H1 (cell line): Measurements from ENCODE around the gene MANBA. TPM values are rescaled to one million over a fixed set of nuclear protein-coding genes. Genes with fewer than 3 reads are reported as not detected.

ENCODE experiments used
- CTCF ChIA-PET: fragments of 300-600 bp; sonication (Branson Sonifier 250); formaldehyde crosslinking; loops from one replicate; lab custom pipeline; 2021; ENCODE audit not compliant: partially characterized antibody; lab: Charles Lee
- POLR2A ChIA-PET: fragments of 300-600 bp; sonication (Branson Sonifier 250); formaldehyde crosslinking; loops from one replicate; lab custom pipeline; 2021; ENCODE audit warnings: inconsistent platforms; ENCODE audit not compliant: partially characterized antibody; lab: Charles Lee
- DNase-seq, 2 experiments: peaks; one replicate each; pipeline versions ENCODE4 v3.0.0 to v3.0.0-alpha.2; 2010 to 2022; ENCODE audit warnings: low spot score in 2 of 2, low read depth in 1 of 2, mixed read lengths in 1 of 2
- FAIRE-seq: peaks from 2 replicates; lab custom pipeline; 2011; peaks lifted over from hg19 to GRCh38; lab: Jason Lieb, UNC
- H2AFZ ChIP-seq: 2 replicates; pipeline ENCODE4 v1.8.1; 2012; ENCODE audit warnings: low read length, inconsistent platforms
- H2AK5ac ChIP-seq: 2 replicates; pipeline ENCODE4 v1.6.1; 2013; ENCODE audit warnings: low read depth, low read length
- H2BK120ac ChIP-seq: replicated peaks from 2 replicates; pipeline ENCODE3; 2013; ENCODE audit warnings: low read depth, low read length, inconsistent platforms
- H2BK12ac ChIP-seq: 2 replicates; pipeline ENCODE4 v1.6.1; 2013; ENCODE audit warnings: low read depth, low read length
- H2BK15ac ChIP-seq: 2 replicates; pipeline ENCODE4 v1.6.1; 2013; ENCODE audit warnings: low read length
- H2BK20ac ChIP-seq: 2 replicates; pipeline ENCODE4 v1.6.1; 2013; ENCODE audit warnings: low read length
- H2BK5ac ChIP-seq: 2 replicates; pipeline ENCODE4 v1.6.1; 2013; ENCODE audit warnings: low read depth, low read length
- H3K14ac ChIP-seq: 2 replicates; pipeline ENCODE4 v1.6.1; 2013; ENCODE audit warnings: inconsistent platforms; ENCODE audit not compliant: insufficient read length
- H3K18ac ChIP-seq: 2 replicates; pipeline ENCODE4 v1.6.1; 2013; ENCODE audit warnings: low read length; ENCODE audit errors: extremely low read depth
- H3K23ac ChIP-seq: 2 replicates; pipeline ENCODE4 v1.6.1; 2013; ENCODE audit warnings: inconsistent platforms; ENCODE audit not compliant: insufficient read length
- H3K23me2 ChIP-seq: 2 replicates; pipeline ENCODE4 v1.6.1; 2013; ENCODE audit warnings: low read depth, low read length
- H3K27ac ChIP-seq: 2 replicates; pipeline ENCODE4 v1.6.1; 2011; ENCODE audit warnings: low read depth, low read length, inconsistent platforms
- H3K27me3 ChIP-seq, 4 experiments: replicated peaks in 1 of 4; 1 replicate in 1 of 4; 2 replicates in 3 of 4; pipeline versions ENCODE4 v1.6.1 to v1.8.1; 2011 to 2013; ENCODE audit warnings: low read length in 3 of 4, mild to moderate bottlenecking in 3 of 4, inconsistent platforms in 2 of 4, mixed read lengths in 2 of 4, moderate library complexity in 1 of 4; ENCODE audit not compliant: control insufficient read depth in 3 of 4, insufficient read depth in 3 of 4; ENCODE audit errors: extremely low read depth in 1 of 4
- H3K36me3 ChIP-seq, 4 experiments: 2 replicates each; pipeline versions ENCODE4 v1.6.1 to v1.8.1; 2011 to 2013; ENCODE audit warnings: mild to moderate bottlenecking in 4 of 4, low read length in 3 of 4, moderate library complexity in 2 of 4, control low read depth in 1 of 4, inconsistent platforms in 1 of 4; ENCODE audit not compliant: insufficient read depth in 4 of 4, control insufficient read depth in 2 of 4
- H3K4ac ChIP-seq: replicated peaks from 2 replicates; pipeline ENCODE3; 2013; ENCODE audit warnings: low read length, low read depth, mixed read lengths, inconsistent platforms; ENCODE audit not compliant: insufficient read length
- H3K4me1 ChIP-seq, 4 experiments: replicated peaks in 1 of 4; 1 replicate in 1 of 4; 2 replicates in 3 of 4; pipeline versions ENCODE4 v1.6.1 to v1.8.1; 2011 to 2013; ENCODE audit warnings: low read length in 3 of 4, inconsistent platforms in 2 of 4, mixed read lengths in 1 of 4; ENCODE audit not compliant: insufficient read depth in 4 of 4, control insufficient read depth in 3 of 4
- H3K4me2 ChIP-seq, 2 experiments: 2 replicates each; pipeline versions ENCODE4 v1.6.1 to v1.8.1; 2011 to 2013; ENCODE audit warnings: low read depth in 2 of 2, low read length in 2 of 2, control low read depth in 1 of 2, inconsistent platforms in 1 of 2, mild to moderate bottlenecking in 1 of 2; ENCODE audit not compliant: insufficient read depth in 1 of 2
- H3K4me3 ChIP-seq, 4 experiments: fragments of 200-600, 300-600 bp in 1 of 4; sonication (generic), shearing (Covaris generic), sonication (Bioruptor Twin) in 1 of 4; 2 replicates each; pipeline versions ENCODE4 v1.5.1 to v1.8.1; 2011 to 2016; ENCODE audit warnings: low read length in 4 of 4, low read depth in 3 of 4, control low read depth in 2 of 4, inconsistent platforms in 2 of 4, mild to moderate bottlenecking in 2 of 4, mixed read lengths in 1 of 4, moderate library complexity in 1 of 4; ENCODE audit not compliant: insufficient read depth in 2 of 4; ENCODE audit errors: extremely low read depth in 1 of 4
- H3K56ac ChIP-seq: replicated peaks from 2 replicates; pipeline ENCODE3; 2013; ENCODE audit warnings: low read depth, mild to moderate bottlenecking, mixed read lengths, low read length, inconsistent platforms; ENCODE audit not compliant: insufficient read length
- H3K79me1 ChIP-seq: 2 replicates; pipeline ENCODE4 v1.6.1; 2013; ENCODE audit warnings: low read depth, low read length, control low read depth
- H3K79me2 ChIP-seq, 2 experiments: 2 replicates each; pipeline versions ENCODE4 v1.6.1 to v1.8.1; 2012 to 2013; ENCODE audit warnings: low read length in 2 of 2, mild to moderate bottlenecking in 2 of 2, inconsistent platforms in 1 of 2; ENCODE audit not compliant: insufficient read depth in 2 of 2, control insufficient read depth in 1 of 2
- H3K9ac ChIP-seq, 4 experiments: replicated peaks in 1 of 4; 1 replicate in 1 of 4; 2 replicates in 3 of 4; pipeline versions ENCODE4 v1.6.1 to v1.8.1; 2011 to 2013; ENCODE audit warnings: low read depth in 3 of 4, low read length in 3 of 4, control low read depth in 2 of 4, mild to moderate bottlenecking in 2 of 4, moderate library complexity in 2 of 4, inconsistent platforms in 1 of 4; ENCODE audit errors: extremely low read depth in 1 of 4
- H3K9me3 ChIP-seq, 2 experiments: 2 replicates each; pipeline versions ENCODE4 v1.6.1 to v1.8.1; 2012 to 2013; ENCODE audit warnings: mild to moderate bottlenecking in 2 of 2, moderate library complexity in 2 of 2, control low read depth in 1 of 2, inconsistent platforms in 1 of 2, low read depth in 1 of 2, low read length in 1 of 2, mixed read lengths in 1 of 2; ENCODE audit not compliant: insufficient read depth in 2 of 2
- H4K20me1 ChIP-seq, 2 experiments: replicated peaks in 1 of 2; 2 replicates each; pipeline versions ENCODE3 to v1.8.1; 2011 to 2013; ENCODE audit warnings: inconsistent platforms in 2 of 2, low read length in 2 of 2, mild to moderate bottlenecking in 1 of 2; ENCODE audit not compliant: insufficient read depth in 2 of 2, control insufficient read depth in 1 of 2
- H4K5ac ChIP-seq: 2 replicates; pipeline ENCODE4 v1.6.1; 2013; ENCODE audit warnings: low read length, low read depth, mixed read lengths, inconsistent platforms; ENCODE audit not compliant: insufficient read length
- H4K8ac ChIP-seq: 2 replicates; pipeline ENCODE4 v1.8.0; 2013; ENCODE audit warnings: mild to moderate bottlenecking, moderate library complexity, low read length, inconsistent platforms; ENCODE audit not compliant: insufficient read depth; ENCODE audit errors: extremely low read depth
- H4K91ac ChIP-seq: replicated peaks from 2 replicates; pipeline ENCODE3; 2013; ENCODE audit warnings: low read length, mixed read lengths, inconsistent platforms; ENCODE audit not compliant: insufficient read length
- BRCA1 ChIP-seq: IDR thresholded peaks from 2 replicates; pipeline ENCODE4 v1.6.1; 2012; ENCODE audit warnings: low read depth, low read length, improper control_type of control experiment
- CEBPB ChIP-seq: IDR thresholded peaks from 2 replicates; pipeline ENCODE4 v1.6.1; 2012; ENCODE audit warnings: low read depth, low read length
- JUND ChIP-seq: IDR thresholded peaks from 2 replicates; pipeline ENCODE4 v1.6.1; 2011; ENCODE audit warnings: mild to moderate bottlenecking, improper control_type of control experiment, low read length
- MAFK ChIP-seq: IDR thresholded peaks from 2 replicates; pipeline ENCODE4 v1.6.1; 2012; ENCODE audit warnings: low read depth, mild to moderate bottlenecking, improper control_type of control experiment, low read length
- PHF8 ChIP-seq: fragments of 200-600 bp; sonication (generic); conservative IDR thresholded peaks from 2 replicates; pipeline ENCODE4 v1.7.1; 2012; ENCODE audit warnings: low read depth, mild to moderate bottlenecking, inconsistent platforms, low read length, moderate library complexity
- RAD21 ChIP-seq, 2 experiments: IDR thresholded peaks in 1 of 2; conservative IDR thresholded peaks in 1 of 2; 2 replicates each; pipeline ENCODE4 v1.6.1; 2011; ENCODE audit warnings: low read depth in 2 of 2, low read length in 2 of 2, improper control_type of control experiment in 1 of 2, inconsistent platforms in 1 of 2, mild to moderate bottlenecking in 1 of 2, moderate library complexity in 1 of 2
- SIX5 ChIP-seq: IDR thresholded peaks from 2 replicates; pipeline ENCODE4 v1.6.1; 2011; ENCODE audit warnings: mild to moderate bottlenecking, low read depth, low read length
- SUZ12 ChIP-seq: fragments of 200-600 bp; sonication (generic); IDR thresholded peaks from 2 replicates; pipeline ENCODE4 v1.6.1; 2012; ENCODE audit warnings: mild to moderate bottlenecking, inconsistent platforms, low read length, moderate library complexity, mixed read lengths
- TAF7 ChIP-seq: optimal IDR thresholded peaks from 2 replicates; pipeline ENCODE3; 2011; ENCODE audit warnings: low read depth, mild to moderate bottlenecking, inconsistent platforms, low read length, moderate library complexity, borderline replicate concordance
- WGBS, 2 experiments: shearing (Covaris generic) in 1 of 2; methylation state at CpG; one replicate each; pipeline versions ENCODE4 v1.1.6 to v1.1.7; 2013 to 2015; ENCODE audit warnings: low lambda C conversion rate in 2 of 2, mixed read lengths in 2 of 2, inconsistent platforms in 1 of 2, low coverage in 1 of 2, missing lambda C conversion rate in 1 of 2; ENCODE audit not compliant: insufficient replicate concordance in 2 of 2, insufficient coverage in 1 of 2, insufficient read length in 1 of 2; ENCODE audit errors: extremely low coverage in 1 of 2, missing lambda C conversion rate in 1 of 2; 5-methylcytosine and 5-hydroxymethylcytosine counted together
- polyA plus RNA-seq, 7 experiments: library from polyadenylated mRNA; depleted of rRNA in 3 of 7; stranded (reverse) in 5 of 7; unstranded in 2 of 7; fragments of >200 nt in 5 of 7; fragments of 200-250 nt in 2 of 7; gene quantifications; 1 replicate in 5 of 7; 2 replicates in 1 of 7; 4 replicates in 1 of 7; pipeline versions ENCODE4 v1.2.1 to v1.2.3, GENCODE V29; 2011 to 2013; ENCODE audit warnings: missing spikeins in 2 of 7, mixed read lengths in 2 of 7
- total RNA-seq: library from RNA; stranded (reverse); fragmentation: NEBNext Ultra II Directional; extraction: Animal tissue kit (Norgen Biotek cat#: 25700); gene quantifications from 2 replicates; pipeline ENCODE4 v1.2.1, GENCODE V29; 2021
- TF ChIP-seq, protein P1 (sequence below), 3 experiments: IDR thresholded peaks; 1 replicate in 2 of 3; 2 replicates in 1 of 3; pipeline versions ENCODE4 v1.5.1 to v1.6.1; 2011; ENCODE audit warnings: low read length in 3 of 3, mild to moderate bottlenecking in 3 of 3, inconsistent platforms in 2 of 3, low read depth in 1 of 3, moderate library complexity in 1 of 3; ENCODE audit not compliant: insufficient read depth in 1 of 3; ENCODE audit errors: control extremely low read depth in 1 of 3

The MANBA gene
- total and polyA plus RNA-seq, 2 of the 8 experiments (the other 6 are each of a cell fraction or from before 2014, with no cell fraction given): 22.9 to 27.8 TPM

DNA sequence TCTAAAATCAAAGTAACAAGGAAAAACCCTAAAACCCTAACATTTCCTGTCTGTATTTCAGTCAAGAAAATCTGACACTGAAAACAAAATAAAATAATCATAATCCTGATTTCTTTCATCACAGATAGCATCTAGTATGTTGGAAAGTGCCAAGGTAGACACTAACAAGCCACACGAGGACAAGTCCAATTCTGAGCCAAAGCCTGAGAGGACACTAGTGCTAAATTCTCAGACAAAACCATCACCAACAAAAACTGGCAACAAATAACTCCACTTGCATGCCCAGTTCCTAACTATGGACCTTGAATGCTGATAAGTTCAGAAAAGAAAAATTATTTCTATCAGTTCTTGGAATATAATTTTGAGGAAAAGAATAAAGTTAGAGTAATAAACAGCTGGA, 113.7 kb downstream of the MANBA start:
- Histone ChIP-seq H4K91ac (no peak overlapping the region), H3K79me2 (no peaks in the 10 kb centered on the region), H3K9me3 (no peaks in the 10 kb centered on the region), H3K4me3 (no peak overlapping the region), H3K4me1 (no peaks in the 10 kb centered on the region), H3K36me3 (peaks cover 2 to 13% (median 6%) of the 10 kb centered on the region in 4 experiments; a peak in 5 of 8 replicates), H2AFZ (no peak overlapping the region), H2BK20ac (no peak overlapping the region), H3K4ac (no peak overlapping the region), H3K56ac (no peak overlapping the region), H3K14ac (no peak overlapping the region), H2BK15ac (no peak overlapping the region), H2BK12ac (no peak overlapping the region), H3K18ac (no peak overlapping the region), H3K27ac (no peak overlapping the region), H4K20me1 (no peaks in the 10 kb centered on the region), H4K5ac (no peak overlapping the region), H3K27me3 (no peaks in the 10 kb centered on the region), H3K23ac (no peak overlapping the region), H3K4me2 (no peak overlapping the region), H3K9ac (no peak overlapping the region), H3K79me1 (no peaks in the 10 kb centered on the region), H4K8ac (no peak overlapping the region), H2BK5ac (no peak overlapping the region)
- 78% methylated on average over 1 of the region's 1 CpG; no CpG with 5 or more reads in 1 of the 2 experiments for WGBS, 2 experiments
- POLR2A ChIA-PET: no interaction called here
- FAIRE-seq (no peak), DNase-seq (no peak)
- TF ChIP-seq BRCA1 (no peak), SIX5 (no peak), SUZ12 (no peak), JUND (no peak), TAF7 (no peak), MAFK (no peak), RAD21 (IDR thresholded peaks at IDR 0.05 in 1 of 2, conservative IDR thresholded peaks at IDR 0.05 in 1 of 2; ENCODE audit: low read depth in 2 of 2, low read length in 2 of 2) (no peak), CEBPB (no peak), PHF8 (no peak)
- TF ChIP-seq, protein P1, sequence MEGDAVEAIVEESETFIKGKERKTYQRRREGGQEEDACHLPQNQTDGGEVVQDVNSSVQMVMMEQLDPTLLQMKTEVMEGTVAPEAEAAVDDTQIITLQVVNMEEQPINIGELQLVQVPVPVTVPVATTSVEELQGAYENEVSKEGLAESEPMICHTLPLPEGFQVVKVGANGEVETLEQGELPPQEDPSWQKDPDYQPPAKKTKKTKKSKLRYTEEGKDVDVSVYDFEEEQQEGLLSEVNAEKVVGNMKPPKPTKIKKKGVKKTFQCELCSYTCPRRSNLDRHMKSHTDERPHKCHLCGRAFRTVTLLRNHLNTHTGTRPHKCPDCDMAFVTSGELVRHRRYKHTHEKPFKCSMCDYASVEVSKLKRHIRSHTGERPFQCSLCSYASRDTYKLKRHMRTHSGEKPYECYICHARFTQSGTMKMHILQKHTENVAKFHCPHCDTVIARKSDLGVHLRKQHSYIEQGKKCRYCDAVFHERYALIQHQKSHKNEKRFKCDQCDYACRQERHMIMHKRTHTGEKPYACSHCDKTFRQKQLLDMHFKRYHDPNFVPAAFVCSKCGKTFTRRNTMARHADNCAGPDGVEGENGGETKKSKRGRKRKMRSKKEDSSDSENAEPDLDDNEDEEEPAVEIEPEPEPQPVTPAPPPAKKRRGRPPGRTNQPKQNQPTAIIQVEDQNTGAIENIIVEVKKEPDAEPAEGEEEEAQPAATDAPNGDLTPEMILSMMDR (IDR thresholded peaks at IDR 0.05; ENCODE audit: control extremely low read depth in 1 of 3, insufficient read depth in 1 of 3, low read depth in 1 of 3, low read length in 3 of 3): no peak
- TF ChIP-seq, all 59 proteins: peak for 0
- Histone ChIP-seq H3K23me2 (no peaks in the 10 kb centered on the region), H2AK5ac (no peak overlapping the region), H2BK120ac (no peak overlapping the region)
- CTCF ChIA-PET: no interaction called here
